HG02678 (cell line): ENCODE data around the gene SCARB1.

ENCODE experiments used
- ATAC-seq: cut with Tn5 transposase; IDR thresholded peaks from one replicate; pipeline ENCODE4 v1.9.1; 2021; ENCODE audit warnings: mild to moderate bottlenecking, moderate library complexity; ENCODE audit not compliant: unreplicated experiment

SCARB1 gene

GRCh38 chr12:124762791-124763593 is 100.7 kb downstream of the SCARB1 start:
- ATAC-seq = no peak

DNA sequence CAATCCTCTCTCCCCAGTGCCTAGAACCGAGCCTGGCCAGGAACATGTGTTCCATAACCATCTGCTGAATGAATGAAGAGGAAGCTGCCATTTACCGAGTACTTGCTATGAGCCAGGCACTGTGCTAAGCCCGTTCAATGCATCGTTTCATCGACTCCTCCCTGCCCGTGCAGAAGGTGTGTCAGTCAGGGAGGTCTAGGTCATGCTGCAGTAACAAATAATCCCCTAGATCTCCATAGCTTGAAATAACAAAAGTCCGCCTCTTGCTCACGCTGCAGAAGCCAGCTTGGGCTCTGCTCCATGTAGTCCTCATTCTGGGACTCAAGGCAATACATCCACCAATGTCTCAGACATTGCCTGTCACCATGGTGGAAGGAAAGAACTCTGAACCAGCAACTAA is 101.3 kb downstream of the SCARB1 start:
- ATAC-seq = no peak

GRCh38 chr12:124761871-124762270 is 101.8 kb downstream of the SCARB1 start:
- no peak for ATAC-seq

DNA sequence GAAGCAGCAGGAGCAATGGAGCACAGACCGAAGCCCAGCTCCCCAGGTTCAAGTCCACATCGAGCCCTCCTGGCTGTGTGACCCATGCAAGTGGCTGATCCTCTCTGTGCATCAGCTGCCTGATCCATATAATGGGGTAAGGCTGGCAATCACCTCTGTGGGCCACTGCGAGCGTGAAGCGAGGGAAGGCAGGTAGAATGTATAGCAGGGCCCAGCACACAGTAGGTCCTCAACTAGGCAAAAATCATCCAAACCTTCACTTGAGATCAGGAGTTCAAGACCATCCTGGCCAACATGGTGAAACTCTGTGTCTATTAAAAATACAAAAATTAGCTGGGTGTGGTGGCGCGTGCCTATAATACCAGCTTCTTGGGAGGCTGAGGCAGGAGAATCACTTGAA is 102.6 kb downstream of the SCARB1 start:
- ATAC-seq = no peak

GRCh38 chr12:124760560-124760959 is 103.1 kb downstream of the SCARB1 start:
- ATAC-seq = no peak

DNA sequence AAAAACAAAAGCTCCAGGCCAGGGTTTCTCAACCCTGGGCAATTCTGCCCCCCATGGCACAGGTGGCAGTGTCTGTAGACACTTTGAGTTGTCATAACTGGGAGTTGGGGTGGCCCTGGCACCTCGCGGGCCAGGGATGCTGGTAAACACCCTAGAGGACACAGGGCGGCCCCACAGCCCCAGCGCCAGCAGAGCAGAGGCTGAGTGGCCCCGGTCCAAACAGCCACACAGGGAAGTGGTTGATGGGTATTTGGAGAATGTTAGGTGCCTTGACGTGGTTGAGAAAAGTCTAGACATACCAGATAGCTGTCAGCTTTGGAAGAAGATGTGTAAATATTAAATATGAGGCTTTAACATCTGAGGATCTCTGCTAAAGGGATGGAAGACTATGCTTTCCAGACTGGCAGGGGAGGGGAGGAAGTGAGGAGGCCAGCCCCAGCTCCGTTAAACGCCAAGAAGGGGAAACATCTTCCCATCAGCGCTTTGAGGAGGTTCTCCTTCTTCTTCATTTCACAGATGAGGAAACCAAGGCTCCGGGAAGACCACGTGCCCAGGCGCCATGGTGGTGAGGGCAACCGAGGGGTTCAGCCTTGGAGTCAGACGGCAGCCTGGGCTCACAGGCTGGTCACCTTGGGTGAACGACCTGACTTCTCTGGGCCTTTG is 103.7 kb downstream of the SCARB1 start:
- no peak for ATAC-seq

GRCh38 chr12:124758266-124759220 is 105.1 kb downstream of the SCARB1 start:
- ATAC-seq = no peak

DNA sequence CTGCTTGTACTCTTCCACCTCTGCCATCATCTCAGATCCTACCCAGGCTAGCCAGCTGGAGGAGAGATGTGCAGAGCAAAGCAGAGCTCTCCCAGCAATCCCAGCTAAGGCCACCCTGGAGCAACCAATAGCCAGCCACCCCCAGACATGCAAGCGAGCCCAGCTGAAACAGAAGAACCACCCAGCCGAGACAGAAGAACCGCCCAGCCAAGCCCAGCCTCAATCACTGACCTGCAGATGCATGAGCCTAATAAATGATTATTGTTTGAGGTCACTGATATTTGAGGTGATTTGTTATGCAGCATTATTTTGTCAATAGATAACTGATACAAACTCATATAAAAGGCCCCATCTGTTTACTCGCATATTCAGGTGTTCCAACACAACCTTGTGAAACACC is 106.3 kb downstream of the SCARB1 start:
- ATAC-seq = no peak

GRCh38 chr12:124756760-124757159 is 106.9 kb downstream of the SCARB1 start:
- no peak for ATAC-seq

DNA sequence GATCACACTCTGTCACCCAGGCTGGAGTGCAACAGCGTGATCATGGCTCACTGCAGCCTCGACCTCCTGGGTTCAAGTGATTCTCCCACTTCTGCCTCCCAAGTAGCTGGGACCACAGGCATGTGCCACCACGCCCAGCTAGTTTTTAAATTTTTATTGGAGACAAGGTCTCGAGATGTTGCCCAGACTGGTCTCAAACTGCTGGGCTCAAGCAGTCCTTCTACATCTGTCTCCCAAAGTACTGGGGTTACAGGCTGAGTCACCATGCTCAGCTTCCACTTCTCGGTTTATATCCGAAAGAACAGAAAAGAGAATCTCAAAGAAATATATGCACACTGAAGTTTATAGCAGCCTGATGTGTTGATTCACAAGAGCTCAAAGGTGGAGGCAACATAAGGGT is 107.5 kb downstream of the SCARB1 start:
- ATAC-seq = no peak

- no peak for ATAC-seq
These were observed 107.9 kb downstream of the SCARB1 start for GRCh38 chr12:124755801-124756148.

- ATAC-seq = no peak
These were observed 108.5 kb downstream of the SCARB1 start for GRCh38 chr12:124754949-124755800.

DNA sequence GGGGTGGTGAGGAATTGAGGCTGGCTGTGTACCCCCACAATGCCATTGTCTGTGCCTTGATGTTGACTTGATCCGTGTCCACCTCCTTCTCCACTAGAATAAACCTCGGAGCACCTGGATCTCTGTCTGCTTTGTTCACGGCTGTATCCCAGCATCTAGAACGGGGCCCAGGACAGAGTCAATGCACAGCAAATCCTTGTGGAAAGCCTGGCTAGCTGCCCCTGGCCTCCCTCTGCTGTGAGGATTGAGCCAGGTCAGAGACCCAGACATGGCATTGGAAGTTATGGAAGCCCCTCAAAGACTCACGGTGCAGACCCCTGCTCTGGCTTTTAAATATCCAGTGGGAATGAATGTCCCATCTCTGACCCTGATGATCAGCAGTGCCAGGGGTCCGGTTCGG is 109.2 kb downstream of the SCARB1 start:
- ATAC-seq = no peak

- no peak for ATAC-seq
These were observed 109.7 kb downstream of the SCARB1 start for GRCh38 chr12:124753993-124754392.

- no peak for ATAC-seq
These were observed 110.5 kb downstream of the SCARB1 start for GRCh38 chr12:124753228-124753591.

DNA sequence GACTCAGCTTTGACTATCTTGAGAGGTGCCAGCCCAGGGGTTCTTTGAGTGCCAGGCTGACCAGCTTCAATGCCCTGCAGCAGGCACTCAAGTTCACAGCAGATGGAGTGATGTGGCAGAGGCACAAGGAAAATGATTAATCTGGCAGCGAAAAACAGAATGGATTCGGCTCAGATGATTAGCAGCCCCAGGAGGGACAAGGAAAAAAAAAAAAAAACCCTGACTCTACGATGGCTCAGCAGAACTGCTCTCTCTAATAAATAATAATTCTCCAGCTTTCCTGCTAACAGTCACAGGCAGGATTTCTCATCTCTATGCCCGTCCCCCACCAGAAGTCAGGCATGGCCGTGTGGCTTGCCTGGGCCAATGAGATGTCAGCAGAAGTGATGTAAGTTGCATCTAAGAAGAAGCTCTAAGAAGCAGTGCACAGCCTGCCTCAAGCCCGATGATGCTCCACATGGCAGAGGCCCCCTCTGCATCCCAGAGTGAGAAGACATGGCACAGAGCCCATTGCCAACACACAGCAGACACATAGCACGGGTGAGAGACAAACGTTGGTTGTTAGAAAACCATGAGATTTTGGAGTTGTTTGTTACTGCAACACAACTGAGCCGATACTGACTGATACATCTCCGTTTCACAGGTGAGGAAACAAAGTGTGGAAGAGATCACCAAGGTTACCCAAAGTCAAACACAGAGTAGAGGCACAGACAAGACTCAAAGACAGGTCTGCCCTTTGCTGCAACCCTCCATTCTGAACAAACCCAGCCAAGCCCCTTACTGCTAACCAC is 111.0 kb downstream of the SCARB1 start:
- ATAC-seq = no peak

DNA sequence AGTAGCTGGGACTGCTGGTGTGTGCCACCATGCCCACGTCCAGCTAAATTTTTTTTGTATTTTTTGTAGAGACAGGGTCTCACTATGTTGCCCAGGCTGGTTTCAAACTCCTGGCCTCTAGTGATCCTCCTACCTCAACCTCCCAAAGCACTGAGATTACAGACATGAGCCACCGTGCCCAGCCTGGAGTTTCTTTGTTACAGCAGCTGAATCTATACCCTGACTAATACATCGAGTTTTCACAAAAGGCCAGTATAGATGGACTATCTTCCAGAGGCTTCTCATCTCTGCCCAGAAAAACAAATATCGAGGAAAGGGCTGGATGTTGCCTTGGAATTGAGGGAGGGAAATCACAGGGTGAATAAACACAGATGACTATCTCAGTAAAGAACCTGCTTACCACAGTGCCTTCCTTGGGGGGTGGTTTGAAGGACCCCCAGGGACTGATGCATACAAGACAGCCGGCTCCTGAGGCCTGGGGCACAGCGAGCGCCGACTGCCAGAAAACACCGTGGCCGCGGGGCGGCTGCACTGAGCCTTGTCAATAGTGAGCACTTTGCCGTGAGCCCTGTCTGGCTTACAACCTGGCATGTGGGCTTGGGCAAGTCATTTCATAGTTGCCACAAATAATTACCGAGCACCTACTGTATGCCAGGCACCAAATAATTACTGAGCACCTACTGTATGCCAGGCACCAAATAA is 111.9 kb downstream of the SCARB1 start:
- no peak for ATAC-seq

DNA sequence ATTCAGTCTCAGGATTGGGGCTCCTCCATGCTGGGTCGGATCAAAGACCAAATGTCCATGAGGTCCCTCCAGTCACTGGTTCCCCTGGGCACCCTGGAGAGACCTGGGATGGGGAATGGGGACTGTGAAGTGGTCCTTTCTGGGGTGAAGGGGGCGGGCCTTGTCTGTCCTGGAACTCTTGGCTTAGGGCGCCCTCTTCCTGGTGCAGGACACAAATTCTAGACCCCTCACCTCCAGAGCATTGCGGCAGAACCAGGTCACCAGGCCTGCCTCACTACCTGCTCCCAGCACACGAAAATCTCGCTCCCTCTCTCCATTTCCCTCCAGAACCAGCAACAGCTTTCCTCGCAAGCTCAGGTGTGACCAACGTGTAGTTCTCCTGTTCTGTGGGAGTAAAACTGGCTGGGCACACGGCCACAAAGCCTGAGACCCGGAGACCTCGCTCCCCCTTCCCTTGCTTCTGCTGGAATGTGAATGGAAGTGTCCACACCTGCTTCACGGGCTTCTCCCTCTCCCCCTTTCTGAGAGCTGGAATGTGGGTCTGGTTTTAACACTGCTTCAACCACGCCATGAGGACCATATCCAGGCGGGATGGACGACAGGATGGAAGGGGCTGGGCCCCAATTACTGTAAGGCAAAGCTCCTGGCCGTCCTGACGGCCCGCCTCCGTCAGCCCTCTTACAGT is 112.7 kb downstream of the SCARB1 start:
- ATAC-seq = no peak
